NB4 (cell line): ENCODE data around the gene FBXW8.

Experiments
- DNase-seq: peaks from one replicate; pipeline ENCODE4 v3.0.0; 2010; ENCODE audit warnings: low read depth
- H3K4me3 ChIP-seq: one replicate; pipeline ENCODE4 v1.5.1; 2011; ENCODE audit warnings: mild to moderate bottlenecking, low read depth, low read length, moderate library complexity
- MYC ChIP-seq: IDR thresholded peaks from 2 replicates; pipeline ENCODE4 v1.6.1; 2011; ENCODE audit warnings: low read depth, low read length
- POLR2A ChIP-seq: IDR thresholded peaks from 2 replicates; pipeline ENCODE4 v1.6.1; 2011; ENCODE audit warnings: mild to moderate bottlenecking; ENCODE audit not compliant: insufficient read length; ENCODE audit errors: extremely low read depth
- TF ChIP-seq, protein P1 (sequence below): IDR thresholded peaks from one replicate; pipeline ENCODE4 v1.5.1; 2012; ENCODE audit warnings: low read depth, low read length
- TF ChIP-seq, protein P2 (sequence below): IDR thresholded peaks from 2 replicates; pipeline ENCODE4 v1.6.1; 2011; ENCODE audit warnings: low read depth, low read length

The FBXW8 gene

DNA sequence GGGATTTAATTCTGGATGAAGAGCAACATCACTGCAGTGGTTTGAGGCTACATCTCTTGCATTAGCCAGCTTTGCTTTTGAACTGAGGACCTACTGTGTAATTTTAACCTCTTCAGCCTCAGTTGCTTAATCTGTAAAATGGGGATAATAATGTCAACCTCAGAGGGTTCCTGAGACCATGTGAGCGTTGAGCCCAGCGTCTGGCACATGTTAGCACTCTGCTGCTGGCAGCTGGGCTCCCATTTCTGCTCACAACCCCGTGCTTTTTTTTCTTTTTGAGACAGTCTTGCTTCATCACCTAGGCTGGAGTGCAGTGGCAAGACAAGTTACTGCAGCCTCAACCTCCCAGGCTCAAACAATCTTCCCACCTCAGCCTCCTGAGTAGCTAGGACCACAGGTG, 156.9 kb downstream of the FBXW8 start:
- TF ChIP-seq, protein P1, sequence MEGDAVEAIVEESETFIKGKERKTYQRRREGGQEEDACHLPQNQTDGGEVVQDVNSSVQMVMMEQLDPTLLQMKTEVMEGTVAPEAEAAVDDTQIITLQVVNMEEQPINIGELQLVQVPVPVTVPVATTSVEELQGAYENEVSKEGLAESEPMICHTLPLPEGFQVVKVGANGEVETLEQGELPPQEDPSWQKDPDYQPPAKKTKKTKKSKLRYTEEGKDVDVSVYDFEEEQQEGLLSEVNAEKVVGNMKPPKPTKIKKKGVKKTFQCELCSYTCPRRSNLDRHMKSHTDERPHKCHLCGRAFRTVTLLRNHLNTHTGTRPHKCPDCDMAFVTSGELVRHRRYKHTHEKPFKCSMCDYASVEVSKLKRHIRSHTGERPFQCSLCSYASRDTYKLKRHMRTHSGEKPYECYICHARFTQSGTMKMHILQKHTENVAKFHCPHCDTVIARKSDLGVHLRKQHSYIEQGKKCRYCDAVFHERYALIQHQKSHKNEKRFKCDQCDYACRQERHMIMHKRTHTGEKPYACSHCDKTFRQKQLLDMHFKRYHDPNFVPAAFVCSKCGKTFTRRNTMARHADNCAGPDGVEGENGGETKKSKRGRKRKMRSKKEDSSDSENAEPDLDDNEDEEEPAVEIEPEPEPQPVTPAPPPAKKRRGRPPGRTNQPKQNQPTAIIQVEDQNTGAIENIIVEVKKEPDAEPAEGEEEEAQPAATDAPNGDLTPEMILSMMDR, result no peak
- TF ChIP-seq, protein P2, sequence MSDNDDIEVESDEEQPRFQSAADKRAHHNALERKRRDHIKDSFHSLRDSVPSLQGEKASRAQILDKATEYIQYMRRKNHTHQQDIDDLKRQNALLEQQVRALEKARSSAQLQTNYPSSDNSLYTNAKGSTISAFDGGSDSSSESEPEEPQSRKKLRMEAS, result peak; percentile 52; the same call in 1 of the 2 replicates
- no peak overlapping the region for H3K4me3 ChIP-seq
- peak; percentile 73 for DNase-seq

DNA sequence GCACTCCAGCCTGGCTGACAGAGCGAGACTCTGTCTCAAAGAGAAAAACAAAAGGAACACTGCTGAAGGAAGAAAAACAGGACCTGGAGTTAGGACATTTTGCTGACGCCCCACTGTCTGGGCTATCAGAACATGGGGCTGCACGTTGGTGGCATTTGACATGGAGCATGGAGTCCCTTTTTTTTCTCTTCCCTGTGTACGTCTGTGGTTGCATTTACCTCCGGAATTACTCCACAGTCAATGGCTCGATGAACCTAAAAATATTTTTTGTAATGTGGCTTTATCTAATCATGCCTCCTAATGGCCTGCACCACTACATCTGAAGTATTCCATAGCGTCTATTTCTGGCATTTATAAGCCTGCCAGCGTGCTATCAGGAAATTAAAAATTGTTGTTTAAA, 157.7 kb downstream of the FBXW8 start:
- TF ChIP-seq, protein P1, result no peak
- TF ChIP-seq, protein P2, result no peak
- TF ChIP-seq MYC (no peak), POLR2A (no peak)
- H3K4me3 ChIP-seq, result no peak overlapping the region
- DNase-seq, result no peak

DNA sequence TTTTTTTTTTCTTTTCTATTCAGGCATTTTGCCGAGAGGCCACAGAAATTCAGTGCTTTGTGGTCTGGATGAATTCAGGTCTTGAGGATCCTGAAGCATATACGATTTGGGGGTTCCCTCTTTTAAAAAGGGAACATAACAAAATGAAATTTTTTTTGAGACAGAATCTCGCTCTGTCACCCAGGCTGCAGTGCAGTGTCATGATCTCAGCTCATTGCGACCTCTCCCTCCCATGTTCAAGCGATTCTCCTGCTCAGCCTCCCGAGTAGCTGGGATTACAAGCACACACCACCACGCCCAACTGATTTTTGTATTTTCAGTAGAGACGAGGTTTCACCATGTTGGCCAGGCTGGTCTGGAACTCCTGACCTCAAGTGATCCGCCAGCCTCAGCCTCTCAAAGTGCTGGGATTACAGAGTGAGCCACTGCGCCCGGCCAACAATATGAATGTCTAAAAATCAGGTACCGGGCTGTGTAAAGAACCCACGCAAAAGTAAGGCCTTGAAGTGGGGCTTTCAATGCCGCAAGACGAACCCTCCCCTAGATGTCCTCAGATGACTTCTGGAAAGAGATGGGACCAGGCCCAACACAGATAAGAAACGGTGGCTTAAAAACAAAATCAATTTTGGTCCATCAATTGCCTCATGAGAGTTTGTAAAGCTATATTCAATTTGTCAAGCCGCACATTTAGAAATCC, 158.5 kb downstream of the FBXW8 start:
- TF ChIP-seq, protein P1, result no peak
- TF ChIP-seq MYC, result no peak
- TF ChIP-seq, protein P2, result no peak
- no peak for TF ChIP-seq POLR2A
- no peak overlapping the region for H3K4me3 ChIP-seq
- peak; percentile 65 for DNase-seq

DNA sequence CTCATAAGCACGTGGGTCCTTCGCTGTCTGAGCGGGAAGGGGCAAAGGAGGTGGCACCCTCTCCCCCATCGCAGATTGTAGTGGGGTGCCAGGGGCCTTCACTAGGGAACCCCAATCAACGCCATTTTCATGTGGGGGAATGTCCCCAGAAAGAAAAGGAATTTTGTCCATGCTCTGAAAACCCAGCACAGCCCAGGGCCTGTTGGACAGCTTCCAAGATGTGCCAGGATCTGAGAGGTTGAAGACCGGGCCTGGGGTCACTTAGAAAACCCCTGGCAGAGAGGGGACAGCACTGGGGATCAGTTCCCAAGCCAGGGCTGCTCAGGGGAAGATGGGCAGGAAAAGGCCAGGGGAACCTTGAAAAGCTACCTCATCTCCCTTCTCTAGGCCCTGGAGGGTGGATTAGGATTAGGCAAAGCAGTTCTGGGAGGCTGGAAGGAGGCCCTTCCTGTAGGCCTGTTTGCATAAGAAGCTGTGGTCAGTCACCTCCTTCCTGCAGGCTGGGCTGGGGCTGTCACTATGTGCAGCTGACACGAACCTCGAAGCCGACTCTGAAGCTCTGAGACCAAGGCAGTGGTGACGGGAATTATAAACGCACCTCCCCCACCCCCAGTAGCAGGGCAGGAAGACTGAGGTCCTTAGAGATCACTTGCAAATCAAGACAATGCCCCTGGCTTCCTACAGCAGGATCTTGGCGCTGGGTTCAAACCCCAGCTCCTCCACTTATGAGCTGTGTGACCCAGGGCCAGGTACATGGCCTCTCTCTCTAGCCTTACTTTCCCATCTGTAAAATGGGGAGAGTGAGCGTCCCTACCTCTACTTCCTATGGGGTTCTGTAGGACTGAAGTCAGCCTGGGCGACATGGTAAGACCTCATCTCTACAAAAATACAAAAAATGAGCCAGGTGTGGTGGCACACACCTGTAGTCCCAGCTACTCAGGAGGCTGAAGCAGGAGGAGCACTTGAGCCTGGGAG, 159.5 kb downstream of the FBXW8 start:
- DNase-seq, result peak; percentile 100
- H3K4me3 ChIP-seq, result peak overlapping the region; percentile 2
- TF ChIP-seq, protein P2, result peak; percentile 62; the same call in 1 of the 2 replicates
- peak; percentile 18; the same call in 1 of the 2 replicates for TF ChIP-seq MYC
- TF ChIP-seq POLR2A, result no peak
- TF ChIP-seq, protein P1, result no peak

DNA sequence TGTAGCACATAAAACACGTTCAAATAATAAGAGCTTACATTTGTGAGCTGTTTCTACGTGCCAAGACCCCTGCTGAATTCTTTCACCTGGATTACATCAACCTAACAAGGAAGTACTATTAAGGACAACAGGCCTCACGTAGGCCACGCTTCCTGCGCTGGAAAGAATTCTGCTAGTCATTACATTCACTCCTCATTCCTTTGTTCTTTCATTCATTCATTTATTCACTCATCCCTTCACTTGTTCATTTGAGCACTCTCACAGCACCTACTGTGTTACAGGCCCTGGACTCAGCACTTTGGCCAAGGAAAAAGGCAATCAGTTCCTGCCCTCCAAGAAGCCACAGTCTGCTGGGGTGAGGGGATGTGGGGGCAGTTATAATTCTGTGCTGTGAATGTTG, 160.3 kb downstream of the FBXW8 start:
- TF ChIP-seq, protein P2, result no peak
- TF ChIP-seq POLR2A, result no peak
- TF ChIP-seq, protein P1, result no peak
- no peak for TF ChIP-seq MYC
- no peak overlapping the region for H3K4me3 ChIP-seq
- DNase-seq, result peak; percentile 49
